K562 (cell line): ENCODE data around the gene GBF1. TPM values are rescaled to one million over a fixed set of nuclear protein-coding genes. Genes with fewer than 3 reads are reported as not detected.

Experiments
- ATAC-seq: fragments of 200-7000 bp; cut with Tn5 transposase; 3 replicates; pipeline ENCODE4 v1.9.1; 2020; ENCODE audit warnings: moderate library complexity
- BruUV-seq: library from RNA; stranded (reverse); fragments of 400-500 nt; replicated peaks from 2 replicates; lab custom pipeline; 2021; lab: Mats Ljungman, UMichigan
- CTCF ChIA-PET: fragments of 300-600 bp; formaldehyde crosslinking; extraction: SDS; loops from one replicate; lab custom pipeline; 2021; ENCODE audit warnings: low intra/inter-chr PET ratio; lab: Yijun Ruan, JAX
- POLR2A ChIA-PET: fragments of 300-600, 350-650 bp; sonication (Branson Sonifier 250); formaldehyde crosslinking; extraction: SDS; loops from one replicate; lab custom pipeline; 2021; ENCODE audit warnings: antibody characterized with exemption, inconsistent platforms; lab: Yijun Ruan, JAX
- DNase-seq, 4 experiments: peaks; one replicate each; pipeline versions ENCODE4 v3.0.0 to v3.0.0-alpha.2; 2011 to 2018; ENCODE audit warnings: low spot score in 3 of 4, mixed read lengths in 3 of 4; ENCODE audit errors: extremely low read depth in 1 of 4
- FAIRE-seq: peaks from 2 replicates; lab custom pipeline; 2011; peaks lifted over from hg19 to GRCh38; lab: Jason Lieb, UNC
- H2AFZ ChIP-seq: 2 replicates; pipeline ENCODE4 v1.6.0; 2011; ENCODE audit warnings: low read depth, low read length, control low read depth, inconsistent platforms
- H3K27ac ChIP-seq: fragments of 200-600 bp; 3 replicates; pipeline ENCODE4 v1.8.0; 2011; ENCODE audit warnings: low read depth, mild to moderate bottlenecking, control low read depth, inconsistent platforms, low read length, moderate library complexity, mixed read lengths; ENCODE audit errors: extremely low read depth
- H3K27me3 ChIP-seq, 2 experiments: fragments of 300-600 bp in 1 of 2; 2 replicates in 1 of 2; 3 replicates in 1 of 2; pipeline versions ENCODE4 v1.6.0 to v1.8.0; 2011; ENCODE audit warnings: inconsistent platforms in 2 of 2, low read length in 2 of 2, mild to moderate bottlenecking in 1 of 2, mixed read lengths in 1 of 2, moderate library complexity in 1 of 2; ENCODE audit not compliant: control insufficient read depth in 2 of 2, insufficient read depth in 2 of 2
- H3K36me3 ChIP-seq: fragments of 300-600 bp; 3 replicates; pipeline ENCODE4 v1.8.0; 2011; ENCODE audit warnings: mild to moderate bottlenecking, low read length, inconsistent platforms; ENCODE audit not compliant: control insufficient read depth, insufficient read depth
- H3K4me1 ChIP-seq, 2 experiments: fragments of 200-600 bp in 1 of 2; replicated peaks in 1 of 2; 2 replicates in 1 of 2; 3 replicates in 1 of 2; pipeline versions ENCODE4 v1.5.1 to v1.8.0; 2011; ENCODE audit warnings: inconsistent platforms in 2 of 2, low read length in 2 of 2, mild to moderate bottlenecking in 1 of 2, mixed read lengths in 1 of 2, moderate library complexity in 1 of 2; ENCODE audit not compliant: control insufficient read depth in 2 of 2, insufficient read depth in 2 of 2
- H3K4me2 ChIP-seq: 2 replicates; pipeline ENCODE4 v1.6.1; 2011; ENCODE audit warnings: low read length, control low read depth, inconsistent platforms, mixed read lengths; ENCODE audit not compliant: insufficient read depth
- H3K4me3 ChIP-seq: fragments of 200-600 bp; sonication (generic), shearing (Covaris generic); 2 replicates; pipeline ENCODE4 v1.5.1; 2016; ENCODE audit warnings: control low read depth, inconsistent platforms
- H3K79me2 ChIP-seq: fragments of 200-600 bp; 3 replicates; pipeline ENCODE4 v1.8.0; 2011; ENCODE audit warnings: low read length, inconsistent platforms; ENCODE audit not compliant: control insufficient read depth, insufficient read depth
- H3K9ac ChIP-seq, 2 experiments: 2 replicates each; pipeline versions ENCODE4 v1.6.0 to v1.6.1; 2011; ENCODE audit warnings: low read depth in 2 of 2, low read length in 2 of 2, control low read depth in 1 of 2, inconsistent platforms in 1 of 2, mild to moderate bottlenecking in 1 of 2, mixed read lengths in 1 of 2; ENCODE audit not compliant: insufficient read depth in 1 of 2
- H3K9me1 ChIP-seq: one replicate; pipeline ENCODE4 v1.6.0; 2011; ENCODE audit warnings: inconsistent platforms, mild to moderate bottlenecking, low read length, moderate library complexity; ENCODE audit not compliant: control insufficient read depth, insufficient read depth
- H3K9me3 ChIP-seq: replicated peaks from 2 replicates; pipeline ENCODE4 v1.5.1; 2011; ENCODE audit warnings: low read depth, low read length, inconsistent platforms; ENCODE audit not compliant: control insufficient read depth, insufficient read depth
- H4K20me1 ChIP-seq: replicated peaks from 2 replicates; pipeline ENCODE4 v1.6.1; 2011; ENCODE audit warnings: low read length, inconsistent platforms, mixed read lengths; ENCODE audit not compliant: control insufficient read depth, insufficient read depth
- JUND ChIP-seq, 2 experiments: IDR thresholded peaks; 2 replicates in 1 of 2; 3 replicates in 1 of 2; pipeline ENCODE4 v1.6.1; 2011; ENCODE audit warnings: borderline replicate concordance in 2 of 2, low read depth in 2 of 2, low read length in 2 of 2, improper control_type of control experiment in 1 of 2, missing biosample characterization in 1 of 2, missing genetic modification characterization in 1 of 2, missing genetic modification reagents in 1 of 2
- NFIX ChIP-seq: fragments of 250-450 bp; sonication (Bioruptor Pico); IDR thresholded peaks from 2 replicates; pipeline ENCODE4 v1.4.0; 2020; ENCODE audit warnings: low read depth, mild to moderate bottlenecking, moderate library complexity
- POLR2AphosphoS5 ChIP-seq: IDR thresholded peaks from 2 replicates; pipeline ENCODE4 v1.6.1; 2011; ENCODE audit warnings: mild to moderate bottlenecking, low read depth, low read length, moderate library complexity; ENCODE audit not compliant: control insufficient read depth, insufficient read depth
- RAD21 ChIP-seq, 2 experiments: fragments of 250-450 bp in 1 of 2; fragments of 450-650 bp in 1 of 2; sonication (Bioruptor Pico) in 1 of 2; formaldehyde crosslinking in 1 of 2; IDR thresholded peaks in 1 of 2; conservative IDR thresholded peaks in 1 of 2; 2 replicates each; pipeline versions ENCODE4 v1.4.0 to v1.8.0; 2020 to 2022; ENCODE audit warnings: mild to moderate bottlenecking in 2 of 2, moderate library complexity in 1 of 2
- RBFOX2 ChIP-seq: fragments of 200-400 bp; formaldehyde crosslinking; IDR thresholded peaks from 2 replicates; pipeline ENCODE4 v1.6.1; 2017; ENCODE audit warnings: low read depth, mild to moderate bottlenecking, low read length, moderate library complexity
- RBM14 ChIP-seq: fragments of 200-400 bp; formaldehyde crosslinking; IDR thresholded peaks from 2 replicates; pipeline ENCODE4 v1.6.1; 2018; ENCODE audit warnings: low read depth, mild to moderate bottlenecking, low read length, moderate library complexity, borderline replicate concordance; ENCODE audit not compliant: insufficient read depth
- ZNF609 ChIP-seq: sonication (generic); formaldehyde crosslinking; IDR thresholded peaks from 2 replicates; pipeline ENCODE4 v1.8.1; 2023; ENCODE audit warnings: missing genetic modification reagents, mild to moderate bottlenecking, borderline replicate concordance
- WGBS: fragments of 100-300 bp; shearing (Covaris generic); methylation state at CpG from one replicate; pipeline ENCODE4 v1.1.6; 2016; ENCODE audit warnings: low coverage, mixed read lengths; ENCODE audit not compliant: insufficient coverage; ENCODE audit errors: missing lambda C conversion rate; 5-methylcytosine and 5-hydroxymethylcytosine counted together
- in situ Hi-C: fragments of 300-500 bp; cut with MboI; formaldehyde crosslinking; loops from 4 replicates; pipeline ENCODE4 v1.15.0; 2018; ENCODE audit warnings: inconsistent platforms, mixed read lengths
- intact Hi-C: fragments of 100-400 bp; cut with micrococcal nuclease; formaldehyde crosslinking; loops from 2 replicates; pipeline ENCODE4 v1.14.2; 2022
- polyA plus RNA-seq, 8 experiments: library from polyadenylated mRNA; depleted of rRNA in 4 of 8; stranded (reverse) in 5 of 8; unstranded in 3 of 8; fragments of >200 nt; fragmentation: Nextera tagmentation in 2 of 8; fragmentation: Illumina TruSeq in 1 of 8; extraction: Ambion mirVana in 2 of 8; extraction: Trizol in 1 of 8; gene quantifications; 2 replicates each; pipeline versions ENCODE4 v1.2.1 to v1.2.3, GENCODE V29; 2011 to 2014; ENCODE audit warnings: inconsistent platforms in 1 of 8, missing spikeins in 1 of 8
- total RNA-seq, 7 experiments: library from RNA; depleted of rRNA in 6 of 7; stranded (reverse); fragments of >200 nt in 6 of 7; fragmentation: Illumina TruSeq in 2 of 7; extraction: Trizol in 2 of 7; gene quantifications; 2 replicates each; pipeline versions ENCODE4 v1.2.1 to v1.2.3, GENCODE V29; 2011 to 2021; ENCODE audit warnings: low replicate concordance in 1 of 7

The GBF1 gene
- total and polyA plus RNA-seq, 9 of the 15 experiments (the other 6 are each of a cell fraction or from before 2014, with no cell fraction given), result 0.69 to 28.0 (median 10.3) TPM

DNA sequence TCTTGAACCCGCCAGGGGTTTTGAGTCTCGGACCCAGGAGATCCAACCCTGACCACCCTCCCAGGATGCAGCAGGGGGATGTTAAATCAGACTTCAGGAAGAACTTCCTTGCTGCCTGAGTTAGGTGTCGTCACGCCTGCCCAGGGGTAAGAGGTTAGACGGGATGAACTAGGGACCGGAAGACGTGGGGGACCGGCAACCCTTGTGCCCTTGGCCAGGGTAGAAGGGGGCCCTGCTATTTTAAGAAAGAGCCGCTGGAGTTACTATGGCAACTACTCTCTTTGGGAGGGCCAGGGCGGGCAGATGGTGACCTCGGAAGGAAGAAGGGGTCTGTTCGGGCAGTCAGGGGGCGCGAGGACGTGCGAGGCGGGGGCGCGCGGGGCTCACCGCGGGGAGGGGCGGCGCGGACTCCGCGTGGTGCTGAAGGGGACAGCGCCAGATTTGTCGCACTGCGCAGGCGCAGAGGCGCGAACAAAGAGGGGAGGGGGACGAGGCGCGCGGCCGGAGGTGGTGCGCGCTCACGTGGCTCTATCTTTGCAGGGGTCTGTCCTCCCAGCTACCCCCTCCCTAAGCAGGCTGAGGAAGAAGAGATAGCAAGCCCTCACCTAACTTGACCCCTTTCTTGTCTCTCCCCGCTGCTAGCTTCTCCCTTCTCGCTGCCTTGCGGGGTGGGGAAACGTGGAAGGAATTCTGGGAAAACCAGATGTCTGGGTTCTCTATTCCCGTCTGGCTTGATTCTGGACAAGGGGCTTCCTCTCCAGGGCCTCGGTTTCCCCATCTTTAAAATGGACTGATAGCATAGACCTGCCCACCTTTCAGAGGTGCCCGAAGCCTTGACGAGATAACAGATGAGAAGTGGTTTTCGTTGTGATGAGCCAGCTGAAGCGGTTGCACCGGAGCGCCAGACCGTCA is 174.2 kb downstream of the GBF1 start (continued):
- TF ChIP-seq JUND (IDR thresholded peaks at IDR 0.05; ENCODE audit: borderline replicate concordance, low read depth, low read length) (no peak), JUND (tag; IDR thresholded peaks at IDR 0.05; ENCODE audit: borderline replicate concordance, low read depth, low read length) (no peak), NFIX (CRISPR knock-in tag) (no peak), RAD21 (CRISPR knock-in tag; conservative IDR thresholded peaks at IDR 0.05 in 1 of 2, IDR thresholded peaks at IDR 0.05 in 1 of 2) (no peak)

DNA sequence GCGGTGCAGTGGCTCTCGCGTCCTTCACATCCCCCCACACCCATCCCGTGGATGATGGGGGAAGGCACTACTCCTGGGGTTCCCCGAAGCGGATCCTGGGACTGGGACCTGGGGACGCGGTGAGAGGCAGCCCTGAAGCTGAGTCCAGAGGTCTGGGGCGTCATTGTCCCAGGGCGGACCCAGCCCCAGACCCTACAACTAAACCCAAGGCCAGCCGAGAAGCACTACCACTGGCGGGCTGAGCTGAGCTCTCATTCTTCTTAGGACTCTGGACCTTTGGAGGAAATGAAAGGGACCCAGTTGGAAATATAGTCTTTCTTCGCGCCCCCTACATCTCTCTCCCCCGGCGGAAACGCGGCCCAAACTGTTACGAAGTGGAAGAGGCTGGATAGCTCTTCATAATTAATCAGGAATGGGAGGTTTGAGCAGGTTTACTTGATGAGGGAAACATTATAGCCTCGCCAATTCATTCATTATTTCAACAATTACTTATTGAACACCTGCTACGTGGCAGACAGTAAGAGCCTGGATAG is 174.9 kb downstream of the GBF1 start:
- peaks cover 17% of the 10 kb centered on the region; the same call in 2 of the 3 replicates for H3K36me3 ChIP-seq
- H2AFZ ChIP-seq, result peak overlapping the region; percentile 87
- H3K9me3 ChIP-seq, result no peaks in the 10 kb centered on the region
- in situ Hi-C loops (no loop called here), intact Hi-C loops (loop anchor here (5.0 kb wide), 1 partner anchor 42 kb away; no protein-coding TSS in a partner anchor)
- FAIRE-seq, result no peak
- peak overlapping the region; percentile 65 to 96 for H3K9ac ChIP-seq
- peaks cover 25% of the 10 kb centered on the region for H3K79me2 ChIP-seq
- peak overlapping the region; percentile 93 for H3K4me3 ChIP-seq
- no peak for ATAC-seq
- 1% methylated on average over 18 of the region's 21 CpGs for WGBS
- H3K4me2 ChIP-seq, result peak overlapping the region; percentile 74
- peak overlapping the region; percentile 80 for H3K27ac ChIP-seq
- TSS peak; percentile 36 for BruUV-seq
- ChIA-PET CTCF (no interaction called here), POLR2A (interaction anchor here (0.6 to 5.3 kb wide), 10 partner anchors 10 to 925 kb away, joined by 3 to 34 read pairs (median 6); partner anchors contain the start of genes C10orf95 and CUEDC2)
- H4K20me1 ChIP-seq, result no peaks in the 10 kb centered on the region
- H3K27me3 ChIP-seq, result no peaks in the 10 kb centered on the region
- peaks cover 12 to 59% of the 10 kb centered on the region in 2 experiments; a peak in 4 of 5 replicates for H3K4me1 ChIP-seq
- peak in 1 of 4 experiments; percentile 30 for DNase-seq
- H3K9me1 ChIP-seq, result no peaks in the 10 kb centered on the region
- no peak for TF ChIP-seq RBM14
- TF ChIP-seq RBFOX2, result no peak
- no peak for TF ChIP-seq POLR2AphosphoS5
- TF ChIP-seq ZNF609 (CRISPR knock-in tag), result 0 out of 2 replicates have a peak, but pooled peaks have one; percentile 59
